AG04450 (cell line): ENCODE data around the gene PI4KA. TPM values are rescaled to one million over a fixed set of nuclear protein-coding genes. Genes with fewer than 3 reads are reported as not detected.

Experiments used
- CTCF ChIA-PET: fragments of 300-600, 350-600 bp; formaldehyde crosslinking; extraction: SDS; loops from one replicate; lab custom pipeline; 2022; ENCODE audit warnings: antibody characterized with exemption, inconsistent platforms; lab: Charles Lee
- POLR2A ChIA-PET: fragments of 350-600 bp; formaldehyde crosslinking; extraction: SDS; loops from one replicate; lab custom pipeline; 2021; ENCODE audit warnings: antibody characterized with exemption, inconsistent platforms; lab: Yijun Ruan, JAX
- DNase-seq: peaks from one replicate; pipeline ENCODE4 v3.0.0-alpha.2; 2011; ENCODE audit warnings: low read depth, low spot score
- H3K27ac ChIP-seq: one replicate; pipeline ENCODE4 v1.5.1; 2012; ENCODE audit warnings: low read depth, low read length, control low read depth
- H3K27me3 ChIP-seq: one replicate; pipeline ENCODE4 v1.6.0; 2012; ENCODE audit warnings: low read length; ENCODE audit not compliant: control insufficient read depth, insufficient read depth
- H3K4me3 ChIP-seq: 2 replicates; pipeline ENCODE4 v1.5.1; 2011; ENCODE audit warnings: mild to moderate bottlenecking, low read depth, low read length, control low read depth
- H3K9me3 ChIP-seq: 2 replicates; pipeline ENCODE4 v1.5.1; 2012; ENCODE audit warnings: low read length; ENCODE audit not compliant: control insufficient read depth, insufficient read depth
- polyA plus RNA-seq: library from polyadenylated mRNA; depleted of rRNA; stranded (reverse); fragments of >200 nt; gene quantifications from 2 replicates; pipeline ENCODE4 v1.2.3, GENCODE V29; 2011
- TF ChIP-seq, protein P1 (sequence below): IDR thresholded peaks from 2 replicates; pipeline ENCODE4 v1.5.1; 2011; ENCODE audit warnings: low read depth, low read length, control low read depth, inconsistent platforms

Gene PI4KA
- polyA plus RNA-seq, 1 experiment, result 27.5 TPM

DNA sequence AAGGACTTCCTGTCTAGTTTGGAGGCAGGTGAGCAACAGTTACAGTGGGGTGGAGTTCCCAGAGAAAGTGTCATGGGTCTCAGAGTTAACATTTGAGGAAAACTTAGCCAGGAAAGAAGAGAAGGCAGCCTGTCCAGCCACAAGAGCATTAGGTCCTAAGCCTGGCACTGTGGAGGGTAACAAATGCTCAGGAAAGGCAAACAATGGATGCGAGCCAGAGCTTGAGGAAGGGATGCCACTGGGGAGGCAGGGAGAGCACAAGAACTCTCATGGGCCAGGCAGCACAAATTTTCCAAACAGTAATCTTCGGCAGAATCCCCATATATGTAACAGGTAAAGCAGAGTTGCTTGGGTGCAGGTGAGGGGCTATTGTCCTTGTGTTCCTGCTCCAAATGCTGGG, 92.7 kb downstream of the PI4KA start:
- Histone ChIP-seq H3K27ac (no peak overlapping the region), H3K27me3 (no peaks in the 10 kb centered on the region), H3K4me3 (no peak overlapping the region), H3K9me3 (no peaks in the 10 kb centered on the region)
- DNase-seq, result no peak
- TF ChIP-seq, protein P1, sequence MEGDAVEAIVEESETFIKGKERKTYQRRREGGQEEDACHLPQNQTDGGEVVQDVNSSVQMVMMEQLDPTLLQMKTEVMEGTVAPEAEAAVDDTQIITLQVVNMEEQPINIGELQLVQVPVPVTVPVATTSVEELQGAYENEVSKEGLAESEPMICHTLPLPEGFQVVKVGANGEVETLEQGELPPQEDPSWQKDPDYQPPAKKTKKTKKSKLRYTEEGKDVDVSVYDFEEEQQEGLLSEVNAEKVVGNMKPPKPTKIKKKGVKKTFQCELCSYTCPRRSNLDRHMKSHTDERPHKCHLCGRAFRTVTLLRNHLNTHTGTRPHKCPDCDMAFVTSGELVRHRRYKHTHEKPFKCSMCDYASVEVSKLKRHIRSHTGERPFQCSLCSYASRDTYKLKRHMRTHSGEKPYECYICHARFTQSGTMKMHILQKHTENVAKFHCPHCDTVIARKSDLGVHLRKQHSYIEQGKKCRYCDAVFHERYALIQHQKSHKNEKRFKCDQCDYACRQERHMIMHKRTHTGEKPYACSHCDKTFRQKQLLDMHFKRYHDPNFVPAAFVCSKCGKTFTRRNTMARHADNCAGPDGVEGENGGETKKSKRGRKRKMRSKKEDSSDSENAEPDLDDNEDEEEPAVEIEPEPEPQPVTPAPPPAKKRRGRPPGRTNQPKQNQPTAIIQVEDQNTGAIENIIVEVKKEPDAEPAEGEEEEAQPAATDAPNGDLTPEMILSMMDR, result no peak
- ChIA-PET POLR2A (no interaction called here), CTCF (no interaction called here)

DNA sequence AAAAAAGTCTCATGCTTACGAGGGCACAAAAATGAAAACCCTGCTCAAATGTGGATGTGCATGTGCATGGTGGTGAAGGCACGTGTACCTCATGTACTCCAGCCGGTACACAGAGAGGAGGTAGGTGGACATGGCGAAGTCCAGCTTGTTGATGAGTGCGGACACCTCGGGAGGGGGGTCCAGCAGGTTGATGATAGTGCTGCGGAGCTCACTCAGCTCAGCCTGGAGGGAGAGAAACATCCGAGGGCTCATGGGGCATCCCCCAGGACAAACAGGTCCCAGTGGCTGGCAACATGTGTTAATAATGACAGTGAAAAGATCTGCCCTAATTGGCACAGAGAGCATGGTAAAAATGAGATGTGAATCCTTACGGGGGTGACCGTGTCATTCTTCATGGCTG, 93.9 kb downstream of the PI4KA start:
- TF ChIP-seq, protein P1, result no peak

DNA sequence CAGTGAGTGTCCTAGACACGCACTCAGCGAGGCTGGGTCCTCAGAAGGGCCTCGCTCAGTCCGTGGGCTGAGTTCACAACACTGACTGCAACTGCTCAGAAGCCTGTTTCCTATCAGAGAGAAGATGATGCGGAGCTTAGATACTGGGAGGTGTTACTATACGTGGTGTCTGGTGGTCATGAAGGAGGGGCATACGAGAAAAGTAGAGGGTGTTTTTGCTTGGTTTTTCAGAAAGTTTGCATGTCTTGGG, 94.2 kb downstream of the PI4KA start:
- Histone ChIP-seq H3K9me3 (no peaks in the 10 kb centered on the region), H3K4me3 (no peak overlapping the region), H3K27ac (no peak overlapping the region), H3K27me3 (no peaks in the 10 kb centered on the region)
- DNase-seq, result no peak
- ChIA-PET CTCF (interaction anchor here (0.6 to 3.2 kb wide), 2 partner anchors 19 to 153 kb away, joined by 3 to 18 read pairs; partner anchors contain the start of gene CRKL), POLR2A (no interaction called here)
- TF ChIP-seq, protein P1, result no peak

More for the DNA sequence above, 93.9 kb downstream of the PI4KA start:
- ChIA-PET POLR2A (no interaction called here), CTCF (interaction anchor here (3.2 kb wide), 1 partner anchor 19 kb away, joined by 18 read pairs; no protein-coding TSS in a partner anchor)
- Histone ChIP-seq H3K4me3 (no peak overlapping the region), H3K9me3 (no peaks in the 10 kb centered on the region), H3K27ac (no peak overlapping the region), H3K27me3 (no peaks in the 10 kb centered on the region)
- no peak for DNase-seq

- ChIA-PET POLR2A (no interaction called here), CTCF (interaction anchor here (0.6 to 3.2 kb wide), 3 partner anchors 20 to 346 kb away, joined by 3 to 18 read pairs (median 3); partner anchors contain the start of gene CRKL)
- DNase-seq, result no peak
- H3K27ac ChIP-seq, result no peak overlapping the region
- no peaks in the 10 kb centered on the region for H3K27me3 ChIP-seq
- TF ChIP-seq, protein P1, result no peak
- H3K9me3 ChIP-seq, result no peaks in the 10 kb centered on the region
- H3K4me3 ChIP-seq, result no peak overlapping the region
These were observed 94.8 kb downstream of the PI4KA start for GRCh38 chr22:20763630-20764470.

- TF ChIP-seq, protein P1, result no peak
- H3K9me3 ChIP-seq, result no peaks in the 10 kb centered on the region
- H3K4me3 ChIP-seq, result no peak overlapping the region
- DNase-seq, result no peak
- no peaks in the 10 kb centered on the region for H3K27me3 ChIP-seq
- CTCF ChIA-PET, result interaction anchor here (3.2 kb wide), 1 partner anchor 21 kb away, joined by 18 read pairs; no protein-coding TSS in a partner anchor
- POLR2A ChIA-PET, result no interaction called here
- no peak overlapping the region for H3K27ac ChIP-seq
These were observed 96.3 kb downstream of the PI4KA start for GRCh38 chr22:20762233-20762796.
